ENCODE data around the gene INTS14. TPM values are rescaled to one million over a fixed set of nuclear protein-coding genes. Genes with fewer than 3 reads are reported as not detected.

Gene INTS14
- total RNA-seq, 6 experiments from 2014 or later, result 27.8 to 35.0 (median 31.0) TPM

DNA sequence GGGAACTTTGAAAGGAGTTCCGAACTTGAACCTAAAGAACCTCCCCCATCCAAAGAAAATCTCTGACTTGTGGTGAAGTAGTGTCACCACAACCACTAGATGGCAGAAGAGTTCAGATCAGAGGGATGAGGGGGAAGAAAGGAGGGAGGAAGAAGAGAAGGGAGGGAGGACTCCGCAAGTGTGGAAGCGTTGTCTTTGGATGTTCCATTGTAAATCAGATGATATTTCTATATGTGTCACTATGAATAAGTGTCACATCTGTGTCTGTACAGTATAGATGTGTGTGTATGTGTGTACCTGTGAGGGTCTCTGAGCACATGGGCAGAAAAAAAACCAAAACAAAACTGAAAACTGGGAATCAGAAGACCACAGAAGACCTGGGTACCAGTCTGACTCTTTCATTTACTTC is 27.8 kb upstream of the INTS14 start:
- H3K27ac Mint-ChIP-seq, result no peak overlapping the region
- peaks cover 3% of the 10 kb centered on the region for H3K27me3 Mint-ChIP-seq (ENCODE audit: insufficient read depth)
- TF ChIP-seq CTCF (IDR thresholded peaks at IDR 0.05), result peak; percentile 91
- peak; percentile 69 for DNase-seq
- H3K9me3 Mint-ChIP-seq, result no peaks in the 10 kb centered on the region
- peak overlapping the region; percentile 63 for H3K4me3 Mint-ChIP-seq
- H3K4me1 Mint-ChIP-seq (ENCODE audit: low read depth), result peaks cover 40% of the 10 kb centered on the region
- no peaks in the 10 kb centered on the region for H3K36me3 Mint-ChIP-seq (ENCODE audit: low read depth)

DNA sequence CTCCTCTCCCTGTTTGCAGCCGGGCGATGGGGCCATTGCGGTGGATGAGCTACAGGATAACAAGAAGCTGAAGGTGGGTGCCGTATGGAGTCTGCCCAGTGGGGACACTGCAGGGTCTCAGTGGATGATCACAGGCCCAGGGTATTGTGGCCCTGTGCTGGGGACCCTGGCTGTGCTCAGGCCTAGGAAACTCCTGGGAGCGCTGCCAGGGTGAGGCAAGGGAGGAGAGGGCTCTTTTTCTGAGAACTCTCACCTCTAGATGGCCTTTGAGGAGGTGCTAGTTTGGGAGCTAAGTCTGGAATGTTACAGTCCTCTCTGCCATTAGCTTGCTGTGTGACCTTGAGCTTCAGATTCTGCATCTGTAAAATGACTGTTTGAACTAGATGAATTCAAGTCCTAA is 27.2 kb upstream of the INTS14 start:
- H3K27ac Mint-ChIP-seq, result no peak overlapping the region; the same call in 1 of the 2 replicates
- H3K36me3 Mint-ChIP-seq (ENCODE audit: low read depth), result no peaks in the 10 kb centered on the region
- no peak for DNase-seq
- H3K27me3 Mint-ChIP-seq (ENCODE audit: insufficient read depth), result peaks cover 3% of the 10 kb centered on the region
- H3K4me1 Mint-ChIP-seq (ENCODE audit: low read depth), result peaks cover 41% of the 10 kb centered on the region
- no peak for TF ChIP-seq CTCF (IDR thresholded peaks at IDR 0.05)
- peak overlapping the region; percentile 63 for H3K4me3 Mint-ChIP-seq
- H3K9me3 Mint-ChIP-seq, result no peaks in the 10 kb centered on the region

- Mint-ChIP-seq H3K4me3 (no peak overlapping the region), H3K9me3 (no peaks in the 10 kb centered on the region), H3K36me3 (ENCODE audit: low read depth) (no peaks in the 10 kb centered on the region), H3K4me1 (ENCODE audit: low read depth) (peaks cover 57% of the 10 kb centered on the region), H3K27me3 (ENCODE audit: insufficient read depth) (no peaks in the 10 kb centered on the region; the same call in 1 of the 2 replicates), H3K27ac (no peak overlapping the region)
- DNase-seq, result no peak
- TF ChIP-seq CTCF (IDR thresholded peaks at IDR 0.05), result no peak
These were observed 23.4 kb upstream of the INTS14 start for GRCh38 chr15:65634356-65634755.

- Mint-ChIP-seq H3K36me3 (ENCODE audit: low read depth) (no peaks in the 10 kb centered on the region), H3K27ac (no peak overlapping the region), H3K4me1 (ENCODE audit: low read depth) (peaks cover 56% of the 10 kb centered on the region), H3K27me3 (ENCODE audit: insufficient read depth) (no peaks in the 10 kb centered on the region; the same call in 1 of the 2 replicates), H3K4me3 (no peak overlapping the region), H3K9me3 (no peaks in the 10 kb centered on the region)
- no peak for DNase-seq
- no peak for TF ChIP-seq CTCF (IDR thresholded peaks at IDR 0.05)
These were observed 22.8 kb upstream of the INTS14 start for GRCh38 chr15:65633752-65634151.

GRCh38 chr15:65632780-65633375 is 21.9 kb upstream of the INTS14 start:
- Mint-ChIP-seq H3K27ac (no peak overlapping the region), H3K9me3 (no peaks in the 10 kb centered on the region), H3K27me3 (ENCODE audit: insufficient read depth) (no peaks in the 10 kb centered on the region; the same call in 1 of the 2 replicates), H3K4me3 (no peak overlapping the region), H3K36me3 (ENCODE audit: low read depth) (no peaks in the 10 kb centered on the region), H3K4me1 (ENCODE audit: low read depth) (peaks cover 48% of the 10 kb centered on the region)
- no peak for DNase-seq
- TF ChIP-seq CTCF (IDR thresholded peaks at IDR 0.05), result no peak
